ENCODE measurements around the gene KLRK1. TPM values are rescaled to one million over a fixed set of nuclear protein-coding genes. Genes with fewer than 3 reads are reported as not detected.
"Not testable (repeated sequence)": the region's sequence is repeated elsewhere in the genome, so short reads cannot be mapped to it uniquely, and the experiment has no call there.

KLRK1 gene
- total RNA-seq, 1 donor from 2014 or later: 1.7 TPM

GRCh38 chr12:10388624-10389413, 1.0 kb downstream of the KLRK1 start:
- no peak for DNase-seq (ENCODE audit: low spot score)

GRCh38 chr12:10387498-10387897, 2.3 kb downstream of the KLRK1 start:
- DNase-seq (ENCODE audit: low spot score): not testable (repeated sequence)

- no peak for DNase-seq (ENCODE audit: low spot score)
Observed at GRCh38 chr12:10386857-10387256, 3.0 kb downstream of the KLRK1 start.

- no peak for DNase-seq (ENCODE audit: low spot score)
Observed at GRCh38 chr12:10385166-10385613, 4.7 kb downstream of the KLRK1 start.

GRCh38 chr12:10384191-10384590, 5.7 kb downstream of the KLRK1 start:
- no peak for DNase-seq (ENCODE audit: low spot score)

- no peak for DNase-seq (ENCODE audit: low spot score)
Observed at GRCh38 chr12:10381928-10382628, 7.8 kb downstream of the KLRK1 start.

GRCh38 chr12:10378737-10379136, 11.1 kb downstream of the KLRK1 start:
- not testable (repeated sequence) for DNase-seq (ENCODE audit: low spot score)

- DNase-seq (ENCODE audit: low spot score): no peak
Observed at GRCh38 chr12:10374624-10375018, 15.2 kb downstream of the KLRK1 start.

- no peak for DNase-seq (ENCODE audit: low spot score)
Observed at GRCh38 chr12:10372559-10372958, 17.3 kb downstream of the KLRK1 start.

GRCh38 chr12:10371893-10372535, 17.8 kb downstream of the KLRK1 start:
- DNase-seq (ENCODE audit: low spot score): not testable (repeated sequence)

GRCh38 chr12:10369557-10370415, 20.1 kb downstream of the KLRK1 start:
- no peak for DNase-seq (ENCODE audit: low spot score)

- no peak for DNase-seq (ENCODE audit: low spot score)
Observed at GRCh38 chr12:10368206-10369171, 21.4 kb downstream of the KLRK1 start.

GRCh38 chr12:10367714-10368113, 22.1 kb downstream of the KLRK1 start:
- not testable (repeated sequence) for DNase-seq (ENCODE audit: low spot score)

- no peak for DNase-seq (ENCODE audit: low spot score)
Observed at GRCh38 chr12:10366875-10367274, 23.0 kb downstream of the KLRK1 start.

GRCh38 chr12:10365696-10366405, 24.0 kb downstream of the KLRK1 start:
- no peak for DNase-seq (ENCODE audit: low spot score)

- DNase-seq (ENCODE audit: low spot score): no peak
Observed at GRCh38 chr12:10364815-10365622, 24.8 kb downstream of the KLRK1 start.

GRCh38 chr12:10363914-10364814, 25.7 kb downstream of the KLRK1 start:
- no peak for DNase-seq (ENCODE audit: low spot score)

- DNase-seq (ENCODE audit: low spot score): no peak
Observed at GRCh38 chr12:10363658-10363913, 26.3 kb downstream of the KLRK1 start.
